ENCODE measurements around the gene SLC18A2.

Gene SLC18A2

DNA sequence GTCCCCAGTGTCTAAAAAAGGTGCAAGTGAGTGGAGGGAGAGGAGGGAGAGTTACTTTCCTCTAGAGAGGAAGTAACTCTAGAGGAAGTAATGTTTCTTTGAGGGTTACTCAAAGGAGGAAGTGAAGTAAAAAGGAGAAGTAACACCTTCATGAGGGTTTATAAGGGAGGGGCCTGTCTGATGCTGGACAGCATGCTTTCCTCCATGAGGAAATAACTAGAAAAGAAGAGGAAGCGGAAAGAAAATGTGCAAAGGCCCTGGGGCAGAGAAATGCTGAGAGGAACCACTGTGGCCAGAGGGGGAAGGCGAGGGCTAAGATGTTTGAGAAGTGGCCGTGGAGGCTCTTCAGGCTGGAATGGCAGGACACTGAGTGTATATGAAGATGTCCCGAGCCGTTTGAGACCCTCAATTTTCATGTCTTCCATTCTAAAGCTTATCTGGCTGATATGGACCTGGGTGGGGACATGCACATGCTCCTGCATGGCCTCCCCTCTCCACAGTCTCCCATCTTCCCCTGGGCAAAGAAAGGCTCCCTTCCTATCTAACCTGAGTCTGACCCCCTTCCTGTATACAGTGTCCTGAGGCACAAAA is 3.4 kb upstream of the SLC18A2 start:
- no peak for DNase-seq (ENCODE audit: extremely low read depth in 1 of 2, low read depth in 1 of 2)

DNA sequence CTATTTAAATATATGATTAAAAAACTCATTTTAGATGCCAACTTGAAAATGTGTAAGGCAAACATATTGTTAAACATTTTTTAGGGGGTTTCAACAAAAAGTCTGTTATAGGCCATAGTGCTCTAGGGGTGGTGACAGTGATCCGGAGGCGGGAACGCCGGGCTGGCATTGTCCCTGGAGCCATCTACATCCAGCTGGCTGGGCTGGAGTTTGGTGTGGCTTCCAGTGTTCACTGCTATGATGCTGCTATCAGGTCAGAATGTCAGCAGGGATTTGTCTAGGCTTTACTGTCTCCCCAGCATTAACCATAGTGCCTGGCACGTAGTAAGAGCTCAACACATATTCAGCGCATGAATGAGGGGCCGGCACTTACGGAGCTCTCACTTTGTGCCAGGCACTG is 1.9 kb upstream of the SLC18A2 start:
- no peak for DNase-seq (ENCODE audit: extremely low read depth in 1 of 2, low read depth in 1 of 2)

DNA sequence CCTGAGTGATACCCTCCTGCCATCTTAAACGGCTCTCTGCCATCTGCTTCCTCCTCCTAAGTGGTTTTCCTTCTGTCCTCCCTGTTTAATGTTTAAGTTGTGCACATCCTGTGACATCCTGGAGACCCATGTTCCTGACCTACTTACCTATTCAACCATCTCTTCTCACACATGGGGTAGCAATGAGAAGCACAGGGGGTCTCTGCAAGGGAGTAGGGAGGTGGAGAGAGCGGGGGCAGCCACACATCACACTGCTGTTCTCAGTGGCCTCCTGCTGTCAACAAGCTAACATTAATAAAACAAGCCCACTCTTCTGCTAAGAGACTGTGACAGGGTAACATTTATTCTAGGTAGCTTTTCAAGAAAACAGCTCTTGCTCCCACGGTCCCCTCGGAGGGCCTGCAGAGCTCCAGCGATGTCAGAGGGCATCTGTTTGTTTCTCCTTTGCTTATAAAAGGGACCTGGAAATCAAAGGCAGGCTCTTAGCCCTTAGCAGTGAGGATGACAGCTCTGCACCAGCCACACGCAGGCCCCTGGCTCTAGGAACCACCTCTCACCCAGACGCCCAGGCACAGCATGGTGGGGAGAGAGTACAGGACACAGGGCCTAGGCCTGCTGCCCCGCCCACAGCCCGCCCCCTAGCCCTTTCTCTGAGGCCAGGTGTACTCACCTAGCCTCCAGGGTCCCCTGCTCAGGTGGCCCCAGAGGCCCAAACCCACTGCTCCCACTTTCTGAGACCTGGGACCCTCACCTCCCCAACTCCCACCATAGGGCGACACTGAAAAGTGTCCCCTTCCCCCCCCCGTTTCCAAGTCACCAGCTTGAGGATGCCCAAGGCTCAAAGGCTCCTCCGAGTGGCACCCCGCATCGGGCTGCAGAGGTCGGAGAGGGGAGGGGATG is 943 bp upstream of the SLC18A2 start:
- no peak for DNase-seq (ENCODE audit: extremely low read depth in 1 of 2, low read depth in 1 of 2)

DNA sequence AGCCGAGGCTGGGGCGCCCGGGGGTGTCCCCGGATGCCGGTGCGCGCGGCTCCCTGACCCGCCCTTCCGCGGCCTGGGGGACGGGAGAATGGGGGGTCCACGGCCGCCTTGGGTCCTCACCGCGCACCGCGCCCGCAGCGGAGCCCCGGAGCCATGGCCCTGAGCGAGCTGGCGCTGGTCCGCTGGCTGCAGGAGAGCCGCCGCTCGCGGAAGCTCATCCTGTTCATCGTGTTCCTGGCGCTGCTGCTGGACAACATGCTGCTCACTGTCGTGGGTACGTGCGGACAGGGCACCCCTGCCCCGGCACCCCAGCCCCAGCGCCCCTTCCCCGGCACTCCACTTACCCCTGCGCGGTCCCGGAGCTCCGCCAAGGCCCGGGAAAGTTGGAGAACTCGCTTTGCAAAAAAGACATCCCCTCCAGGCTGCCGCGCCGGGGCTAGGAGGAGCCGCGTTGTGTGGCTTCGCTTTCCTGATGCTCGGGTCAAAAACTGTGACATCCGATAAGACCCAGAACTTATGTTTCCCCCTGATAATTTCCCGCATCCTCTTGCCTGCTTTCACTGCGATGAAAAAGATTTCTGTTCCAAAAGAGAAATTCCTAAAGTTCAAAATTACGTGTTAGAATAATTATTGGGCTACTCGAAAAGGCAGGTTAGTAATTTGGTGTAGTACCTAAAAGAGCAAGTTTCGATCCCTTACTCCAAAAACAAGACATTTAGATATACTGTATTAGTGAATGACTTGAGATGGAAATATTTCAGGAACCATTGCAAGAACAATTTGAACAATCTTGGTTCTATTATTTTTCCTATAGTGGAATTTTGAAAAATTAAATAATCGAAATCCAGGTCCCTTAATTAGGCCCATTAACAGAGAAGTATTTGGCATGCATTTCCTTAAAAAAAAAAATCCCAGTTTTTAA is 888 bp downstream of the SLC18A2 start:
- DNase-seq (ENCODE audit: extremely low read depth in 1 of 2, low read depth in 1 of 2), result no peak

DNA sequence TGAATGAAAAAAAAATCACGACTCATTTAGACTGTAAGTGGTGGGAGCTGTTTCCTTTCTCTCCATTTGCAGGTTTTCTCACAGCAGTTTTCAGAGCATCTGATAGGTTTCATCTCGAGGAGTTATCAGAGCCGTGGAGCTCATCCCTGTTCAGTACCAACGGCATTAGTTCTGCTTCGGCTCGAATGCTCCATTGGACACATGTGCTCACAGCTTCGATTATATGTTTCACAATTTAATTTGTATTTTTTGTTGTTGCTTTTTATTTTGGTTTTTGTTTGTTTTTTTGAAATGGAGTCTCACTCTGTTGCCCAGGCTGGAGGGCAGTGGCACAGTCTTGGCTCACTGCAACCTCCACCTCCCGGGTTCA is 1.5 kb downstream of the SLC18A2 start:
- DNase-seq (ENCODE audit: extremely low read depth in 1 of 2, low read depth in 1 of 2), result no peak

DNA sequence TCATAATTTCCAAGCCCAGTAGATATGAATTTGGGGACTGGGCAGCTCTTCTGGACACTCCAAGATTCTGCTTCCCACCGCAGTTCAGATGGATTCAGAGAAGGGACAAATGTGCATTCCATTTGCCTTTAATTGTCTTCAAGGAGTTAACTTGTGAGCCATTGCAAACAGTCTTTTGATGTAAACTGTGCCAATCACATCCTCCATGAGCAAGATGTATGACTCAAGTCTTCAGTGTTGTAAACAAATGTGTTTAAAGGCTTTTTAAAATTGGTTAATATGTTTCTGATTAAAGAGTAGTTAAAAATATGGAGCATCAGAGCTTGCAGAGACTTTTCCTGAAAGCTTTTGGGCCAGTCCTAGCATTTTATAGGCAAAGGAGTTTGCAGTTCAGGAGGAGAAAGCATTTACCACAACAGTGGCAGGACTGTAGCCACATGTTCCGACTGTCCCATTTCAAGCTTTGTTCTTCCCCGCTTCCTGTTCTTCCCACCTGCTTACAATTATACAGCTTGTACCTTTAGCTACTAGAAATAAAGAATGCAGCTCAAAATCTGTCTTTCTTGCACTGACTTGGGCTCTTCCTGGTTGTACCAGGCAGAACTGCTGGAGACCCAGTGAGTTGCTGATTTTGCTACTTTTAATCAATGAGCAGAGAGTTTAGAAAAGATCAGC is 6.2 kb downstream of the SLC18A2 start:
- no peak for DNase-seq (ENCODE audit: extremely low read depth in 1 of 2, low read depth in 1 of 2)

DNA sequence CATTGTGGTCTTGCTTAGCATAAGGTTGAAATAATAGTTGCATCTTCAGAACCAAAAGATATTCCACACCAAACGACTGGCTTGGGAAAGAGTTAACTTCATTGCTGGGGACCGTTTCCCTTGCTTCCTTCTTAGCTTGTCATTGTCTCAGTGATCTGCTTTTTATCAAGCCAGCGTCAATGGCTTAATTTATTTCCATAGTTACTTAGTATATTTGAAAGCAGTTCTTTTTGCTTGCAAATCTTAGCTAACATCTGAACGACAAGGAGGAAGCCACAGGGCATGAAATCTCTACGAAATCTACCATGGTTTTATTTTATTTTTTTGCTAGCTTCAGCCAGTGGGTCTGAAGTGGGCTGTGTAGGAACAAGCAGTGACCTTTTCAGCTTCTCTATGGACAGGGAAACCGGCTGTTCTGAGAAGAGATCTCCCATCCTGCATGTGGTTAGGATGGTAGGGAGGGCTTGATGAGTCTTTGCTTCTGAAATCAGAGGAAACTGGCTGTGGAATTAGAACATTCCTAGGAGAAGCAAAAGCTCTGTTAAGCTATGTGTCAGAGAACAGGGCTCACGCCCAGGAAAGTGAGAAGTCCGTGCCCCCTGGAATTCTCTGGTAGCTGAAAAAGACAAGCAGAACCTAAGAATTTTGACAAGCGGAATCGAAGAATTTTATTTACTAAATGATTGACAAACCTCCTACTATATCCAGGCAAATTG is 8.0 kb downstream of the SLC18A2 start:
- no peak for DNase-seq (ENCODE audit: extremely low read depth in 1 of 2, low read depth in 1 of 2)

DNA sequence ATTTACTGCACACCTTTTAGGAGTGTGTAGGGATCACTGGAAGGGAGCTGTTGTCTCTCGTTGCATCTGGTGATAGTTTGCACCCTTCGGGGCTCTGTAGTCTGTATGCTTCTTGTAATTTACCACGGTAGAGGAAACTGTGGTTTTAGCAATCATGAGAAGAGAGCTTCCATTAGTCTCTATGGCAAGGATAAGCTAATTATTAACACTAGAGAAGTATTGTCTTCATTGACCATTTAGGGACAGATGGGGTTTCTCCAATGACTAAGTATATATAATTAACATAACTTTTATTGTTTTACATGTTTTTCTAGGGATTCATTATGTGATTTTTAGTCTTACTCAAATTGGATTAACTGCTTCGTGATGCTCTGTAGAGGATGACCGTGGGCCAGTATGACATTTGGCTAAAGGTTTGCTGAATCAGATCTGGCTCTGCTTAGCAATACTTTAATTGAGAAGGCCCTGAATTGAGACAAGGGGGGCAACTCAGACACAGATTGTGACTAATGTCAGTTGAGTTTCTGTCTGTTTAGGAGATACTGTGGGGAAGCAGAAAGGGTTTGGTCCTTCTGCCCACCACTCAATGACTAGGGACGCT is 8.7 kb downstream of the SLC18A2 start:
- DNase-seq (ENCODE audit: extremely low read depth in 1 of 2, low read depth in 1 of 2), result no peak

DNA sequence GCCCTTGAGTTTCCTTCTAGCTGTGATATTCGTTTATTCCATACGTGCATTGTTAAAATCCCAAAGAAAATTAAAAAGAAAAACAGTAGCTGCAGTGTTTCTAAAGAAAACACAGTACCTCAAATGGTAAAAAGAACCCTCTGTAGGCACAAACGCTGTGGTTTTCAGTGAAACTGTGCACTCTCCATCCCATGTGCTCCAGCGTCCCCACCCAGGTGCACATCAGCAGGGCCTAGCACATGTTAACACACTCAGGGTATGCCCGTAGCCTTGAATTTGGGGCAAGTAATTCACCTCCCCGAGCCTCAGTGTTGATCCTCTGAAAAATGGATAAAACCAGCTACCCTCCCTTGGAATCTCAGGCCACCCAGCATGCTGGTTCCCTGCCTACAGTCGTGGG is 9.5 kb downstream of the SLC18A2 start:
- DNase-seq (ENCODE audit: extremely low read depth in 1 of 2, low read depth in 1 of 2), result no peak

DNA sequence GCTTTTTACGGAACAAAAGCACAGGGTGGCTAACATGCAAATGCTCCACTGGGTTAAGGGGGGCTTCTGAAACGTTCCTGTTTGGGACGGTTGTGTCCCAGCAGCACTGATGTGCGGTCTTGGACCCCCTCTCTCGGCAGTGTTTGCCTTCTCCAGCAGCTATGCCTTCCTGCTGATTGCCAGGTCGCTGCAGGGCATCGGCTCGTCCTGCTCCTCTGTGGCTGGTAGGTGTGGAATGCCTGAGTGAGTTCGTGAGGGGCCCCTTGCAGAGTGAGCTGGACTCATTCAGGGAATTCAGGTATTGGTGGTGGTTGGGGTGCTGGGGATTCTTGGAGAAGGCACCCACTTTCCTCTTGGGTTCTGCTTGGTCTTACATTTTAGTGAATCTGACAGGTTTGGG is 13.0 kb downstream of the SLC18A2 start:
- no peak for DNase-seq (ENCODE audit: extremely low read depth in 1 of 2, low read depth in 1 of 2)

DNA sequence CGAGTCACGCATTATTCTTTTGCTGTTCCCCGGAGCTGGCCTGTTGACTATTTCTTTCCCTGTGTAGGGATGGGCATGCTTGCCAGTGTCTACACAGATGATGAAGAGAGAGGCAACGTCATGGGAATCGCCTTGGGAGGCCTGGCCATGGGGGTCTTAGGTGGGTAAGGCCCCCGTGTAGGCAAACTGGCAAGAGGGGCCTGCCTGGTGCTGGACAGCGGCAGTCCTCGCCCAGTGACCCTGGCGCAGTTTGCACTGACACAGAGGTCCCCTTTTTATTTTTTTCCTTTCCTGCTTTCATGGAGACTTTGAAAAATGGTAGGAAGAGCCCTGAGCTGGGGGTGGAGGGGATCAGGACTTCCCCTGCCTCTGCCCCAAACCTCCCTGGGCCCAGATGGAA is 13.4 kb downstream of the SLC18A2 start:
- DNase-seq (ENCODE audit: extremely low read depth in 1 of 2, low read depth in 1 of 2), result no peak

DNA sequence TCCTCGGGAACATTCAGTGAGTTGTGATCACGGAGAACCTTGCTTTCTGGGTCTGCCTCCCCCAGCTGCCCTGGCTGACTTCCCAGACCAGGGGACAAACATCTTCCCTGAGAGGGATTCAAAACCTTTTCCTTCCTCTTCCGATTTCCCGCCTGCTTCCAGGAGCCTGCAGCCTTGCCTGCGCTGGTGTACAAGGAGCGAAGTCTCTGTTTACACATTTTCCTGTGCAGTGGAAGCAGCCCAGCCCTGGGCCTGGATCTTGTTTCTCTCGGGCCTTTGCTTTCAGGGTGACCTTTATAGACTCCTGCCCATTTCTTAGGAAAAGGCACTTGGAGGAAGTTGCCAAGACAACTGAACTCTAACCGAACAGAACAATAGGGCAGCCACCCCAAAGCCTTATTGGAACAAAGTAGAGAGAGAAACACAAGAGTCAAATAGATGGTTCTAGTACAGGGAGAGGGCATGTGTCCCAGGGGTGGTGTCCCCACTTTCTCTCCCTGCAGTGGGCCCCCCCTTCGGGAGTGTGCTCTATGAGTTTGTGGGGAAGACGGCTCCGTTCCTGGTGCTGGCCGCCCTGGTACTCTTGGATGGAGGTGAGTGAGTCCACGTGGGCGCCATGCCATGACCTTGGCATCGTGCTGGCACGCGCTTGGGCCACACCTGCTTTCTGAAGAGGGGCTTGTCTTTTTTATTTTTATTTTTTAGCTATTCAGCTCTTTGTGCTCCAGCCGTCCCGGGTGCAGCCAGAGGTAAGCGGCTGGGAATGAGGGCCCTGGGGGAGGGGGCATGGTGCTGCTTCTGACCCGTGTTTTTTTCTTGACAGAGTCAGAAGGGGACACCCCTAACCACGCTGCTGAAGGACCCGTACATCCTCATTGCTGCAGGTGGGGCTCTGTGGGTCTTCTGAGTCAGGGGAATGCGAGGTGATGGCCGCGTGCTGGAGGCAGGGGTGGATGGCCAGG is 14.1 kb downstream of the SLC18A2 start:
- no peak for DNase-seq (ENCODE audit: extremely low read depth in 1 of 2, low read depth in 1 of 2)

DNA sequence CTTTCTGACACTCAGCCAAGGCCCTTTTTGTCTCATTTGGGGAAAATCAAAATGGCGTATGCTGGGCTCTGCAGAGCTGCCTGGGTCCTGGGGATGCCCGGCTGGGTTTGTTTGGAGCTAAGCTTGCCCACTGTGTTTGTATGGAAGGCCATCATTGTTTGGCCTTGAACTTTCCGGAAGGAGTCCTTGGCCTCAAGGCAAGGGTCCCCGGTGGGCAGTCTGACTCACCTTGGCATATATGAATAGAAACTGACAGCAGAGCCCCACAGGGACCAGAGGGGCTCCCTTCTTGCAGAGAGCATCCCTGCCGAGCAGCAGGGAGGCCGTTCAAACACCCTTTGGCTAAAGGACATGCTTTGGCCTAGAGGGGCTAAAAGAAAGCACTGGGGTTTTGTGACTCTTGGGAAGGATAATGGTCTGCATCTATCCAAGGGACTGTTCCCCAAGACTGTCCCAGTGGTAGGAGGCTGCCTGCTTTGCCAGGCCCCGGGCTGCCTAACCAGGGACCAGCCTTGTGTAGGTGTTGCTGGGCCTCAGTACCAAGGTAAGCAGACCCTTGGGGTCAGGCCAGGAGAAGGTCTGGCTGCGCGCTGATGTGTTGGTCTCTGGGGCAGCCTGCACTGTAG is 15.0 kb downstream of the SLC18A2 start:
- no peak for DNase-seq (ENCODE audit: extremely low read depth in 1 of 2, low read depth in 1 of 2)

DNA sequence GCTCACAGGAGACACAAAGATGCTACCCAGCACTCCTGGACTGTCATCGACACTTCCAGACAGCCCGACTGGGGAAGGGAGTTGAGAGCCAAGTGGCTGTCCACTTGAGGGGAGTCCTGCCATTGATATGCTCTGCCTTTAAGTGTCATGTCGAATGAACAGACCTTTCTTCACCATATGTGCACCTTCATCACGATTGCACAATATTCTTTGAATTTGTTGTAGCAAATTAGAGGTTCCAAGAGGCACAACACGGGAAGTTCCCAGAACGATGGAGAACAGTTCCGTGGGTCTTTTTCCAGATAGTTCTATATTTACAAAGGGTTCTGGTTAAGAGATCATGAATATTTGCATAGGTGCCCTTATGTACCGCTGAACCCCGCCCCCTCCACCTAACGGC is 16.0 kb downstream of the SLC18A2 start:
- DNase-seq (ENCODE audit: extremely low read depth in 1 of 2, low read depth in 1 of 2), result no peak

DNA sequence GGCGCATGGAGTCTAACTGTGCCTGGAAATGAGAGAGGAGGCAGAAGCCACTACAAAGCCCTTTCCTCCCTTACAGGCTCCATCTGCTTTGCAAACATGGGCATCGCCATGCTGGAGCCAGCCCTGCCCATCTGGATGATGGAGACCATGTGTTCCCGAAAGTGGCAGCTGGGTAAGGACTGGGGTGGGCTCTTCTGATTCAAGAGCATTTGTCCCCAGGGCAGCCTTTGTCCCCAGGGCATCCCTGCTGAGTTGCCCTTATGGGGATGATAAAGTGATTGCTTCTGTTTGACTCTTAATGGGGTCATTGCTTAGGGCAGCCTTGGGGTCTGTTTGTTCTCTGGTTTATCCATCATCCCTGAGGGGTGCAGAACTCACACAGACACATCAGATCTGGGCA is 16.8 kb downstream of the SLC18A2 start:
- no peak for DNase-seq (ENCODE audit: extremely low read depth in 1 of 2, low read depth in 1 of 2)

DNA sequence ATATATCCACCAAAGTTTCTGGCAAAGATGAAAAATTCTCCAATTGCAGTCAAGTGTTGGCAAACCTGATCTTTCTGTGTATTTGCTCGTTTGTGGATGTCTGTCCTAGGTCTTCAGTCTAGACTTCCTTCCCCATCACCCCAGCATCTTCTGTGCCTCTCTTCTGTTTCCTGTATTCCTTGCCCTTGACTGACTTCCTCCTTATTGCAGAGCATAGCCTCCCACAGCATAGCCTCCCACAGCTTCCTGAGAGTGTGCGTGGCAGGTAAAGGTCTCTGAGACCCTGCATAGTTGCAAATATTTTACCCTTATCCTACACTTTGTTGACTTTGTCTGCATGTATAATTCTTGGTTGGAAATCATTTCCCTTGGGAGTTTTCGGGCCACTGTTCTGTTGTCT is 18.4 kb downstream of the SLC18A2 start:
- no peak for DNase-seq (ENCODE audit: extremely low read depth in 1 of 2, low read depth in 1 of 2)

DNA sequence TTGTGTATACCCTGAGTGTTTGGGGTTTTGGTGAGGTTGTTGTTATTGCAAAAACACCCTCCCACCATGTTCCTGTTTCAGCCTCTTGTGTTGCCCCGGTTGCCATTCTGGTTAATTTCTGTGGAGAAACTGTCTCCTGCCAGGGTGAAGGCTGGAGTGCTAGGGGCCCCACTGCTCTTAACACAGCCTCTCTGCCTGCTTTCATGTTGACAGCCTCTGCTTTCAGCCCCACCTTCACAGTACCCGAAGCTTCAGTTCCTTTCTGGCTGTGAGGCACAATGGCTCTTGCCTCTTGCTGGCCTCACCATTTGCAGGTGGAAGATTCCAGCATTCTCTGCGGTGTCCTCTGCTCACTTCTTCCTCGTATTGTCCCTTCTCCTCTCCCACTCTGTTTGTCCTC is 19.2 kb downstream of the SLC18A2 start:
- DNase-seq (ENCODE audit: extremely low read depth in 1 of 2, low read depth in 1 of 2), result no peak

DNA sequence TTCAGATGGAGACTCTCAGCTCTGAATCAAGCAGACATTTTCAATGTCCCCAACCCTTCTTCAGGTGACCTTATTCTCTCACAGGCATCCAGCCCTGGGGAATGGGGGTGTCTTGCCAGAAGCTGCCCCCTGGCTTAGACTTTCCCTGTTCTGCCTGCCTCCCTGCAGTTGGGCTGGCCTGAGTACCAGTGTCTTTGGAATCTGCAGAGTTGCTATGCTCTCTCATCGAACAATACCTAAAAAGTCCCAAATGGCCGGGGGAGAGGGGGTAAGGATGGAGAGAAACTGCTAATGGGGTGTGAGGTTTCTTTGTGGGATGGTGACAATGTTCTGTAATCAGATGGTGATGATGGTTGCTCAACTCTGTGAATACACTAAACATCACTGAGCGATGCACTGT is 20.6 kb downstream of the SLC18A2 start:
- DNase-seq (ENCODE audit: extremely low read depth in 1 of 2, low read depth in 1 of 2), result no peak

Data from activated CD8-positive, alpha-beta memory T cell treated with anti-CD3 and anti-CD28 coated beads for 1 hour (primary cell).